ENCODE results near the gene VASH1.

DNA sequence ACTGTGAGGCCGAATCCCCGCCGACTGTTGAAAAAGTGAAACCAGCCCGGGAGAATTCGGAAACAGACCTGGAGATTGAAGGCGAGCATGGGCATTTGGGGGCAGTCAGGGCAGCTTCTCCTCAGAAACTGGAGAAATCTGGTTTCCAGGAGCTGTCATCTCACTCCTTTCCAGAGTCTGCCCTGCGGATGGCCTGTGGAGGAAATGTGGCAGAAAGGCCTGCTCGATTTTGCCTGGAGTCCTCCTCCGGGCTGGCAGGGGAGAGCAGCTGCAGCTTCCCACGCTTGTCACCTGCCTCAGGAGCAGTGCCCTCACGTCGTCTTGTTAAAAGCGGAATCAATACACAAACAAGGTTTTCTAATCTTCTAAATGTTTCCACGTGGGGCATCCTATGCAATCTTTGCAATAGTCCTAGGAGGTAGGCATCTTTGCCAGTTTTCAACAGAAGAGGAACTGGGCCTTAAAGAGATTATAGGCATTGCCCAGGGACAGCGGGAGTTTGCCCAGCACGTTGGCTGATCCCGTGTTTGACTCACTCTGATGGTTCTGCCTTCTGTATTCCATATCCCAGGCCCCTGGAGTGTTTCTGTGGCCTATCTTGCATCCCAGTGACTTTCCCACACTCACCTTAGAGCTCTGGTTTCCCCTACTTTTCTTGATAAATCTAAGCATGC is 67.2 kb downstream of the VASH1 start:
- TF ChIP-seq, protein P1, sequence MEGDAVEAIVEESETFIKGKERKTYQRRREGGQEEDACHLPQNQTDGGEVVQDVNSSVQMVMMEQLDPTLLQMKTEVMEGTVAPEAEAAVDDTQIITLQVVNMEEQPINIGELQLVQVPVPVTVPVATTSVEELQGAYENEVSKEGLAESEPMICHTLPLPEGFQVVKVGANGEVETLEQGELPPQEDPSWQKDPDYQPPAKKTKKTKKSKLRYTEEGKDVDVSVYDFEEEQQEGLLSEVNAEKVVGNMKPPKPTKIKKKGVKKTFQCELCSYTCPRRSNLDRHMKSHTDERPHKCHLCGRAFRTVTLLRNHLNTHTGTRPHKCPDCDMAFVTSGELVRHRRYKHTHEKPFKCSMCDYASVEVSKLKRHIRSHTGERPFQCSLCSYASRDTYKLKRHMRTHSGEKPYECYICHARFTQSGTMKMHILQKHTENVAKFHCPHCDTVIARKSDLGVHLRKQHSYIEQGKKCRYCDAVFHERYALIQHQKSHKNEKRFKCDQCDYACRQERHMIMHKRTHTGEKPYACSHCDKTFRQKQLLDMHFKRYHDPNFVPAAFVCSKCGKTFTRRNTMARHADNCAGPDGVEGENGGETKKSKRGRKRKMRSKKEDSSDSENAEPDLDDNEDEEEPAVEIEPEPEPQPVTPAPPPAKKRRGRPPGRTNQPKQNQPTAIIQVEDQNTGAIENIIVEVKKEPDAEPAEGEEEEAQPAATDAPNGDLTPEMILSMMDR (IDR thresholded peaks at IDR 0.05; ENCODE audit: insufficient read depth, low read length, poor library complexity, severe bottlenecking), result no peak
- no peak for TF ChIP-seq EZH2phosphoT487 (conservative IDR thresholded peaks at IDR 0.05; ENCODE audit: low read length)

Measured in SU-DHL-6 (cell line).